ENCODE data around the gene UBE2O. TPM values are rescaled to one million over a fixed set of nuclear protein-coding genes. Genes with fewer than 3 reads are reported as not detected.

Gene UBE2O
- total and polyA plus RNA-seq, 2 donors from 2014 or later: 5.5 to 21.3 TPM

DNA sequence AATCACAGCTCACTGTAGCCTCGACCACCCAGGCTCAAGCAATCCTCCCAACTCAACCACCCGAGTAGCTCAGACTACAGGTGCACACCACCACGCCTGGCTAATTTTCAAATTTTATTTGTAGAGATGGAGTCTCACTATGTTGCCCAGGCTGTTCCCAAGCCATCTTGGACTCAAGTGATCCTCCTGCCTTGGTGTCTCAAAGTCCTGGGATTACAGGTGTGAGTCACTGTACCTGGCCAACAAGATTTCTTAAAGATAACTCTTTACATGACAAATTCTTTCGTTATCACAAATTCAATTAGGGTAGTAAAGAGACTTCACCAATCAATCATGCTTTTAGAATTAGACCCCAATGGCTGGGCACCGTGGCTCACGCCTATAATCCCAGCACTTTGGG lies 111.7 kb downstream of the UBE2O start:
- H3K27ac ChIP-seq (ENCODE audit: low read depth in 2 of 2, low read length in 2 of 2): no peak overlapping the region
- no peaks in the 10 kb centered on the region for H3K27me3 ChIP-seq (ENCODE audit: control insufficient read depth, insufficient read depth, low read length)
- intact Hi-C loops (cut with DNase I): no loop called here
- no peaks in the 10 kb centered on the region for H3K4me1 ChIP-seq (ENCODE audit: control insufficient read depth in 2 of 3, insufficient read depth in 2 of 3, low read depth in 1 of 3, low read length in 3 of 3)
- no peak overlapping the region for H3K4me3 ChIP-seq (ENCODE audit: low read length in 3 of 3)
- TF ChIP-seq, protein P1, sequence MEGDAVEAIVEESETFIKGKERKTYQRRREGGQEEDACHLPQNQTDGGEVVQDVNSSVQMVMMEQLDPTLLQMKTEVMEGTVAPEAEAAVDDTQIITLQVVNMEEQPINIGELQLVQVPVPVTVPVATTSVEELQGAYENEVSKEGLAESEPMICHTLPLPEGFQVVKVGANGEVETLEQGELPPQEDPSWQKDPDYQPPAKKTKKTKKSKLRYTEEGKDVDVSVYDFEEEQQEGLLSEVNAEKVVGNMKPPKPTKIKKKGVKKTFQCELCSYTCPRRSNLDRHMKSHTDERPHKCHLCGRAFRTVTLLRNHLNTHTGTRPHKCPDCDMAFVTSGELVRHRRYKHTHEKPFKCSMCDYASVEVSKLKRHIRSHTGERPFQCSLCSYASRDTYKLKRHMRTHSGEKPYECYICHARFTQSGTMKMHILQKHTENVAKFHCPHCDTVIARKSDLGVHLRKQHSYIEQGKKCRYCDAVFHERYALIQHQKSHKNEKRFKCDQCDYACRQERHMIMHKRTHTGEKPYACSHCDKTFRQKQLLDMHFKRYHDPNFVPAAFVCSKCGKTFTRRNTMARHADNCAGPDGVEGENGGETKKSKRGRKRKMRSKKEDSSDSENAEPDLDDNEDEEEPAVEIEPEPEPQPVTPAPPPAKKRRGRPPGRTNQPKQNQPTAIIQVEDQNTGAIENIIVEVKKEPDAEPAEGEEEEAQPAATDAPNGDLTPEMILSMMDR (IDR thresholded peaks at IDR 0.05; ENCODE audit: borderline replicate concordance, extremely low read depth, insufficient read depth): no peak
- DNase-seq: no peak
- H3K36me3 ChIP-seq (ENCODE audit: control insufficient read depth in 2 of 3, insufficient read depth in 3 of 3, low read length in 3 of 3): peaks cover 2 to 8% (median 5%) of the 10 kb centered on the region in 3 donors
- no peak overlapping the region for H3K9ac ChIP-seq (ENCODE audit: low read length in 3 of 3)
- H3K9me3 ChIP-seq (ENCODE audit: control insufficient read depth in 2 of 3, insufficient read depth in 1 of 3, low read length in 3 of 3): no peaks in the 10 kb centered on the region
- no peak for FAIRE-seq

Other genes starting within 250 kb of the UBE2O start
- gene RNF157, start 212.7 kb downstream of the UBE2O start, total RNA-seq: 4.8 TPM
- 12.4 TPM for gene RNF157, start 212.7 kb downstream of the UBE2O start, polyA plus RNA-seq (ENCODE audit: insufficient read depth, low read depth, low replicate concordance)
- gene UBALD2, start 187.8 kb downstream of the UBE2O start, total RNA-seq: 54.3 TPM
- gene UBALD2, start 187.8 kb downstream of the UBE2O start, polyA plus RNA-seq (ENCODE audit: insufficient read depth, low read depth, low replicate concordance): 59.1 TPM
- 2.0 TPM for gene QRICH2, start 144.9 kb downstream of the UBE2O start, total RNA-seq
- gene QRICH2, start 144.9 kb downstream of the UBE2O start, polyA plus RNA-seq (ENCODE audit: insufficient read depth, low read depth, low replicate concordance): 2.5 TPM
- 37.6 TPM for gene PRPSAP1, start 99.2 kb downstream of the UBE2O start, total RNA-seq
- gene PRPSAP1, start 99.2 kb downstream of the UBE2O start, polyA plus RNA-seq (ENCODE audit: insufficient read depth, low read depth, low replicate concordance): 39.9 TPM
- gene SPHK1, start 68.5 kb downstream of the UBE2O start, total RNA-seq: 10.4 TPM
- gene SPHK1, start 68.5 kb downstream of the UBE2O start, polyA plus RNA-seq (ENCODE audit: insufficient read depth, low read depth, low replicate concordance): 1.5 TPM
- not detected for gene AANAT, start 14.5 kb upstream of the UBE2O start, total RNA-seq
- not detected for gene AANAT, start 14.5 kb upstream of the UBE2O start, polyA plus RNA-seq (ENCODE audit: insufficient read depth, low read depth, low replicate concordance)
- 58.6 TPM for gene RHBDF2, start 48.3 kb upstream of the UBE2O start, total RNA-seq
- 6.8 TPM for gene RHBDF2, start 48.3 kb upstream of the UBE2O start, polyA plus RNA-seq (ENCODE audit: insufficient read depth, low read depth, low replicate concordance)
- 12.6 TPM for gene CYGB, start 84.6 kb upstream of the UBE2O start, total RNA-seq
- 6.7 TPM for gene CYGB, start 84.6 kb upstream of the UBE2O start, polyA plus RNA-seq (ENCODE audit: insufficient read depth, low read depth, low replicate concordance)
- 2.2 TPM for gene PRCD, start 86.9 kb upstream of the UBE2O start, total RNA-seq
- not detected for gene PRCD, start 86.9 kb upstream of the UBE2O start, polyA plus RNA-seq (ENCODE audit: insufficient read depth, low read depth, low replicate concordance)
- gene ST6GALNAC2, start 132.7 kb upstream of the UBE2O start, total RNA-seq: 28.6 TPM
- gene ST6GALNAC2, start 132.7 kb upstream of the UBE2O start, polyA plus RNA-seq (ENCODE audit: insufficient read depth, low read depth, low replicate concordance): 6.5 TPM
- 0.31 TPM for gene ST6GALNAC1, start 190.6 kb upstream of the UBE2O start, total RNA-seq
- not detected for gene ST6GALNAC1, start 190.6 kb upstream of the UBE2O start, polyA plus RNA-seq (ENCODE audit: insufficient read depth, low read depth, low replicate concordance)

All from kidney (tissue), 14 donors.